HG03558 (cell line): ENCODE results near the gene PRKCE.
"Not testable (repeated sequence)": the region's sequence is repeated elsewhere in the genome, so short reads cannot be mapped to it uniquely, and the experiment has no call there.

ENCODE experiments used
- ATAC-seq: cut with Tn5 transposase; IDR thresholded peaks from one replicate; pipeline ENCODE4 v1.9.1; 2021; ENCODE audit warnings: moderate number of reproducible peaks; ENCODE audit not compliant: unreplicated experiment; ENCODE audit errors: extremely low read depth

PRKCE gene

DNA sequence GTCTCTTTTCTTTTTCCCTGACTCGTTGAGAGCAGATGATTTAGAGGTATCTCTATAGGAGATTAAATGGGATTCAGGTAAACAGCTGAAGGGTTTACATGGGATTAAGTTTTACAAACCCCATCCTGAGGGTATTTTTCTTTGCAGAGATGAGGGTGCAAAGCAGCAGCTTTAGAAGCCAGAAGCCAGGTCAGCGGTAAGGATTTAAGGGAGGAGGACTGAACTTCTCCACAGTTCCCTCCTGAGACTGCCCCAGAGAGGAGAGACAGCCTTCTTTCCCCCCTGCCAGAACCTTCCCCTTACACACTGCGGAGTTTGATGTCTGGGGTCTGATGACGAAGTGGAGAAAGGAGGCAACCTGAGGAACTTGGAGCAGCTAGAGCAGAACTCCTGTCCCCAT lies 220.1 kb downstream of the PRKCE start:
- no peak for ATAC-seq

DNA sequence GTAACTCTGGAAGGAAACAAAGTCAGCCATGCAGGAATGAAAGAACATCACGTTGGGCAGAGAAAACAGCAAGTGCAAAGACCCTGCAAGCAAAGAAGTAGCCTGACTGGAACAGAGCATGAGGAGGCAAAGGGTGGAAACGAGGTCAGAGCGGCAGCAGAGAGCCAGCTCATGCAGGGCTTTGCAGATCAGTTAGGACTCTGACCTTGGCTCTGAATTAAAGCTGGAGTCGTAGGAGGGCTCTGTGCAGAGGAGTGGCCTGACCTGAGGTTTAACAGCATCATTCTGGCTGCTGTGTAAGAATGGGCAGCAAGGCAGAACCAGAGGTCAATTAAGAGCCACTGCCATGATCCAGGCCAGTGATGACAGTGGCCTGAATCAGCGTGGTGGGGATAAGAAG lies 220.7 kb downstream of the PRKCE start:
- no peak for ATAC-seq

GRCh38 chr2:45874344-45874743 lies 222.9 kb downstream of the PRKCE start:
- no peak for ATAC-seq

- ATAC-seq = no peak
Measured at GRCh38 chr2:45876611-45877010, 225.1 kb downstream of the PRKCE start.

GRCh38 chr2:45879406-45879805 lies 227.9 kb downstream of the PRKCE start:
- no peak for ATAC-seq

DNA sequence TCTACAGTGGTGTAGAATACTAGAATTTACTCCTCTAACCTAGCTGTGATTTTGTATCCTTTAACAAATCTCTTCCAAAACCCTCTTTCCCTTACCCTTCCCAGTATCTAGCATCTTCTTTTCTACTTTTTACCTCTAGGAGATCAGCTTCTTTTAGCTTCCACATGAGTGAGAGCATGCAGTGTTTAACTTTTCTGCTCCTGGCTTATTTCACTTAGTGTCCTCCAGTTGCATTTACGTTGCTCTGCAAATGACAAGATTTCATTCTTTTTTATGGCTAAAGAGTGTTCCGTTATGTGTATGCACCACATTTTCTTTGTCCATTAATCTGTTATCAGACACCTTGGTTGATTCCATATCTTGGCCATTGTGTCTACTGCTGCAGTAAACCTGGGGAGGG lies 228.5 kb downstream of the PRKCE start:
- no peak for ATAC-seq

DNA sequence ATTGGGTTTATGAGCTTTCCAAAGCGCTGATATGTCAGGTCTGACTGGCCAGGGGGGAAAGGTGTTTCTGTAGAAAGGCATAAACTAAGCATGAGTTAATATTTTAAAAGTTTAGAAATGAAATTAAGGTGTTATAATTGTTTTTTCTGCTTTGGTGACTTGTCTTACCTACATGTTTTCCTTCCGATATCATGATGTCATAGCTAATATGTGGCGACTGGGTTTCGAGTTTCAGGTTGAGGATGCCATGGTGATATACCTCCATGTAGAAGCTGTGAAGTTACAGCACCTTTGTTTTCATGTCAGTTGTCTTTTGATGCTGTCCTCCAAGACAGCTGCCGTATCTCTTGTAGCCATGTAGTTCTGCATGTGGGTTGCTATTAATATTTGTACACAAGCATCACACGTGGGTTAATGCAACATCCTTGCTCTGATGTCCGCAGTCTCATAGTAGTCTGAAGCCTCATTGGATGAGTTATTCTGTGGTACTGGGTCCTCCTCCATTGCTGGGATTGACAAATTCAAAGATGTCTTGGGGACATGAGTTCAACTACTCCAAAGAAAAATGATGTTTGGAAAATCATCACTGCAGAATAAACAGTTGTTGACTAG lies 230.6 kb downstream of the PRKCE start:
- ATAC-seq = no peak

- ATAC-seq = no peak
Measured at GRCh38 chr2:45882707-45883602, 231.5 kb downstream of the PRKCE start.

- ATAC-seq = no peak
Measured at GRCh38 chr2:45883603-45884000, 232.1 kb downstream of the PRKCE start.

DNA sequence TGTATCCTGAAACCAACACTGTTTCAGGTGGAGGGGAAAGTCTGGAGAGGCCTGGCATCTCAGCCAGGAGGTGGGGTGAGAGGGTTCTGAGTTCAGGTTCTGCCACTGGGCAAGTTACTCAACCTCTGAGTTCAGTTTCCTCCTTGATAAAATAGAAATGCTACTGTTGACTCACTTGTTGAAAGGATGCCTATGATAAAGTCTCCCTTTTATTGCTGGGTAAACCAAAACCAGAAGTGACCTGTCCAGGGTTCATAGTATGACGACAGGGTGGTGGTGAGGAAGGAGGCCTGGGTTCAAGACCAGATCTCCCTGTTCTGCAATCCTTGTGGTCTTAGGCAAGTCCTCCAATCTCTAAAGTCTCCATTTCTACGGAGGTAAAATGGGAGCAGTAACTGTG lies 232.7 kb downstream of the PRKCE start:
- no peak for ATAC-seq

- ATAC-seq = no peak
Measured at GRCh38 chr2:45885171-45885621, 233.7 kb downstream of the PRKCE start.

- ATAC-seq = no peak
Measured at GRCh38 chr2:45886171-45886663, 234.7 kb downstream of the PRKCE start.

GRCh38 chr2:45888167-45888566 lies 236.7 kb downstream of the PRKCE start:
- no peak for ATAC-seq

GRCh38 chr2:45888641-45889040 lies 237.2 kb downstream of the PRKCE start:
- no peak for ATAC-seq

DNA sequence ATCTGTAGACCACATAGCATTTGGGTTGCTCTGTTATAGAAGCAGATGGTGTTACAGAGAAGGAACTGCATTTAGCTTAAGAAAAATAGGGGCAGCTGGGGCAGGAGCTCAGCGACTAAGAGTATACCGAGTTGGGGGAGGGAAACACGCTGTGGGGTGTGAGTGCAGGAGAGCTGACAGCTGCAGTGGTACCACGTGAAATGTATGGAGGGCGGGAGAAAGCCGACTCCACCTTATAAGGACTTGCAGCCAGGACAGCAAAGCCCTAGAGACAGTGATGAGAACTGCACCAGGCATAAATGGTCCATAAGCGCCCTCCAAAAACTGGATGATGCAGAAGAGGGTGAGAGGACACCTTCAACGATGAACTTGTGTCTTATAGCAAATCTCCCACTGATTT lies 237.6 kb downstream of the PRKCE start:
- peak; percentile 57 for ATAC-seq

DNA sequence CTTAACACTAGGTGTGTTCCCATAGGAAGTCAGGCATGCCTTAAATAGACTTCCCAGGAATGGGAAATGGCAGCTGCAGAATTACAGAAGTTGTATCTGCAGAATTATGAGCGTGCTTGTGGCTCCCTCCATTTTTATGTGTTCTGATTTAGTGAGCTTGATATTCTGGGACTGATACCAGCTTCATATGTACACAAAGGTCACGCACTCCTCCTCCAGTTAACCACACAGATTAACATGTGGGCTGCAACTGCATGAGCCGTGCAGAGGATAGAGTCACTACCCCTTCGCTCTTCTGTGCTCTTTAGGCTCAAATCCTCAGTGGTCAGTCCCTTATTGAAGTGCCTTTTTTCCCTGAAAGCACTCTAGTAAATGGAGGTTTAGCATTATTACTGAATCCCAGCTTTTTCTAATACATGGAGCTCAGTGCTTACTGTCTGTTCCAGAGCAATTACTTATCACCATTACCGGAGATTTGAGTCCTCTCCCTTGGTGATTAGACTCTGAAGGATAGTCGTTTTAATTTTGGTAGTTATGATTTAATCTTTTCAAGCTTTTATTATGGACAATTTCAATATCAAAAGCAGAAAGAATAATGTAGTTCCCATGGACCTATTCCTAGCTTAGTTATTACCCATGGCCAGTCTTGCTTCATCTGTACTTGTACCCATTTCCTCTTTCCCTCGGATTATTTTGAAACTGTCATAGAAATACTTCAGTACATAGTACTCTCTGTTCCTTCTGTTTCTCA lies 238.3 kb downstream of the PRKCE start:
- no peak for ATAC-seq

- not testable (repeated sequence) for ATAC-seq
Measured at GRCh38 chr2:45890371-45890646, 238.8 kb downstream of the PRKCE start.

DNA sequence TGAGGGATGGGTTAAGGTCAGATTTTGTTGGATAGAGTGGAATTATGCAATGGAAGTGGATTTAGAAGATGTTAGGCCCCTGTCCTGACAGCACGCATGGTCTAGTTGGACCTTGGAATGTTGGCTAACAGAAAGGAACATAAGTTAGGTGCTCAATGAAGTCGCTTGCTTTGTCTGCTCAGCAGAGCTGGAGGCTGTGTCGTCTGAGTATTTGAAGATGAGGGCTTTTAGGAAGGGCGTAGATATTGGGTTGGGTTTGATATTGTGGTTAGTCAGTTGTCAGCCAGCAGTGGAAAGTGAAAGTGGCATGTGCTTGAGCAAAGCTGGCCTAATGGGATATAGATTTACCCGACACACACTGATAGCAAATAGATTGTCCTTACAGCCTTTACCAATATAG lies 239.3 kb downstream of the PRKCE start:
- ATAC-seq = no peak

DNA sequence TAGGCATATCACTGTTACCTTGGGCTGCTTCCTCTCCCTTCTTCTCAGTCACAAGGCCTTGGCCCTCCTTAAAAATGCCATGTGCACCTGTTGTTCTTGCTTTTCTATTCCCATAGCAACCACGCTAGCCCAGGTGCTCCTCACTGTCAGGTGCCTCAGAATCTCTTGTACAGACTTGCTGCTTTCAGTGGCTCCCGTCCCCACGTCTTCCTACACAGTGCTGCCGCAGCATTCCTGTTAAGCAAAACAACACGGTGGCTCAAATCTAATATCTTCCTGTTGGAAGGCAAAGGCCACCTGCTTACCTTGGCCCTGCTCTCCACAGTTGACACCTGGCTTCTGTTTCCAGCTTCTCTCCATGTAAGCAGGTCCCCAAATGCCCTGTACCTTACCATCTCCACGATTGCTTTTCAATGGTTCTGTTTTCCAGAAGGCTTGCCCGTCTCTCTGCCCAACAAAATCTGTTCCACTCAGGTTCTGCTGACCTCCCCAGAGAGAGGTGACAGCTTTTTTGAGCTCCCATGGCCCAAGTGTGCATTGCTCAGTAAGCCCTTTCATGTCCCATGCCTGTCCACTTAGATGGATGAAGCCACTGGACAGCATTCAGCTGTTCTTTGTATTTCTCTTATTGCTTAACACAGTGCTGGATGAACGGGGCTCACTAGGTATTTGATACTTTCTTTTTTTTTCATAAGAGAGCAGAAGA lies 240.4 kb downstream of the PRKCE start:
- ATAC-seq = no peak

DNA sequence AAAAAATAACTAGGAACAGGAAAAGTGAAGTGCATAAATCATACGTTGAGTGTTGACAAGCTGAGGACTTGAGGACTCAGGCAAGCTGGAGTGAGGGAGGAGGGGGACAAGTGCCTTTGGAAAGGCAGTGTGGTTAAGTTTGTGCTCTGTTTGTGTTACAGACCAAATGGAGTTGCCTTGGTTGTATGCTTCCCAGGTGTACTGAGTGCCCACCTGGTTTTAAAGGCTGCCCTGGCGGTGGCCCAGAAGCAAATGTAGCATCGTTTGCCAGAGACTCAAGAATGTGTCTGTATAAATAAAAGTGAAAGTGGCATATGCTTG lies 240.9 kb downstream of the PRKCE start:
- ATAC-seq = no peak

DNA sequence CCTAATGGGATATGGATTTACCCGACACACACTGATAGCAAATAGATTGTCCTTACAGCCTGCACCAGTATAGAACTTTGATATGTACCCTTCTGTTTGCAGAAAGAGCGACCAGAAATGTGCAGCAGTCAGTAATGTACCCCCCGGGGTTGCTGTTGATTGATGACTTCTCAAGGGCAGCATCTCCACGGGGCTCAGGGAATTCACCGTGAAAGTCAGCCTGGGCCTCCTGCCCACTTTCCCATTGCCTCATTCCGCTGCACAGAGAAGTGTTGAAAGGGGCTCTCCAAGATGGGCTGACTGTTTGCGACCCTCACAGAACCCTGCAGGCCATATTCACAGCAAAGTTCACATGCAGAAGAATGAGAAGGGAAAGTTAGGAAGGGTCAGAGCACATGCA lies 241.3 kb downstream of the PRKCE start:
- ATAC-seq = no peak
